ENCODE data around the gene HOOK1.

- TF ChIP-seq GATA2 (IDR thresholded peaks at IDR 0.05; ENCODE audit: low read depth, low read length) = no peak
- no peak for TF ChIP-seq GATA3 (IDR thresholded peaks at IDR 0.05; ENCODE audit: low read depth, low read length)
Observed at GRCh38 chr1:59898927-59899326, 84.2 kb downstream of the HOOK1 start.
